GM21737 (cell line): ENCODE results near the gene ST3GAL3.

Source experiments
- ATAC-seq: cut with Tn5 transposase; IDR thresholded peaks from one replicate; pipeline ENCODE4 v1.9.1; 2021; ENCODE audit warnings: mild to moderate bottlenecking, moderate library complexity; ENCODE audit not compliant: unreplicated experiment

ST3GAL3 gene

DNA sequence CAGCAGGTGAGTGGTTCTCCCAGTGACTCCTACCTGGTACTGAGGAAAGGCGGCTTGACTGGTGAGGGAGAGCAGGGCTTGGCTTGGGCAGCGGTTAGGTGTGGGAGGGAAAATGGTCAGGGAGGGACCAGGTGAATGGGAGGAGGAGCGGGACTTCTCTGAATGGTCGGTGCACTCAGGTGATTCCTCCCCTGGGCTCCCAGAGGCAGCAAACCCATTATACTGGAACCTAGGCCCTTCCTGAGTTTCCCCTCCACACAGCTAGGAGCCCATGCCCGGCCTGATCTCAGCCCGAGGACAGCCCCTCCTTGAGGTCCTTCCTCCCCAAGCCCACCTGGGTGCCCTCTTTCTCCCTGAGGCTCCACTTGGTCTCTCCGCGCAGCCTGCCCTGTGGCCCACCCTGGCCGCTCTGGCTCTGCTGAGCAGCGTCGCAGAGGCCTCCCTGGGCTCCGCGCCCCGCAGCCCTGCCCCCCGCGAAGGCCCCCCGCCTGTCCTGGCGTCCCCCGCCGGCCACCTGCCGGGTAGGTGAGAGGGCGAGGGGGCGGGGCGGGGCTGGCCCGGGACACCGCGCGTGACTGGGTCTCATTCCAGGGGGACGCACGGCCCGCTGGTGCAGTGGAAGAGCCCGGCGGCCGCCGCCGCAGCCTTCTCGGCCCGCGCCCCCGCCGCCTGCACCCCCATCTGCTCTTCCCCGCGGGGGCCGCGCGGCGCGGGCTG lies 228.5 kb downstream of the ST3GAL3 start:
- no peak for ATAC-seq

DNA sequence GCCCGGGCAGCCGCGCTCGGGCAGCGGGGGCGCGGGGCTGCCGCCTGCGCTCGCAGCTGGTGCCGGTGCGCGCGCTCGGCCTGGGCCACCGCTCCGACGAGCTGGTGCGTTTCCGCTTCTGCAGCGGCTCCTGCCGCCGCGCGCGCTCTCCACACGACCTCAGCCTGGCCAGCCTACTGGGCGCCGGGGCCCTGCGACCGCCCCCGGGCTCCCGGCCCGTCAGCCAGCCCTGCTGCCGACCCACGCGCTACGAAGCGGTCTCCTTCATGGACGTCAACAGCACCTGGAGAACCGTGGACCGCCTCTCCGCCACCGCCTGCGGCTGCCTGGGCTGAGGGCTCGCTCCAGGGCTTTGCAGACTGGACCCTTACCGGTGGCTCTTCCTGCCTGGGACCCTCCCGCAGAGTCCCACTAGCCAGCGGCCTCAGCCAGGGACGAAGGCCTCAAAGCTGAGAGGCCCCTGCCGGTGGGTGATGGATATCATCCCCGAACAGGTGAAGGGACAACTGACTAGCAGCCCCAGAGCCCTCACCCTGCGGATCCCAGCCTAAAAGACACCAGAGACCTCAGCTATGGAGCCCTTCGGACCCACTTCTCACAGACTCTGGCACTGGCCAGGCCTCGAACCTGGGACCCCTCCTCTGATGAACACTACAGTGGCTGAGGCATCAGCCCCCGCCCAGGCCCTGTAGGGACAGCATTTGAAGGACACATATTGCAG lies 229.3 kb downstream of the ST3GAL3 start:
- ATAC-seq = no peak

DNA sequence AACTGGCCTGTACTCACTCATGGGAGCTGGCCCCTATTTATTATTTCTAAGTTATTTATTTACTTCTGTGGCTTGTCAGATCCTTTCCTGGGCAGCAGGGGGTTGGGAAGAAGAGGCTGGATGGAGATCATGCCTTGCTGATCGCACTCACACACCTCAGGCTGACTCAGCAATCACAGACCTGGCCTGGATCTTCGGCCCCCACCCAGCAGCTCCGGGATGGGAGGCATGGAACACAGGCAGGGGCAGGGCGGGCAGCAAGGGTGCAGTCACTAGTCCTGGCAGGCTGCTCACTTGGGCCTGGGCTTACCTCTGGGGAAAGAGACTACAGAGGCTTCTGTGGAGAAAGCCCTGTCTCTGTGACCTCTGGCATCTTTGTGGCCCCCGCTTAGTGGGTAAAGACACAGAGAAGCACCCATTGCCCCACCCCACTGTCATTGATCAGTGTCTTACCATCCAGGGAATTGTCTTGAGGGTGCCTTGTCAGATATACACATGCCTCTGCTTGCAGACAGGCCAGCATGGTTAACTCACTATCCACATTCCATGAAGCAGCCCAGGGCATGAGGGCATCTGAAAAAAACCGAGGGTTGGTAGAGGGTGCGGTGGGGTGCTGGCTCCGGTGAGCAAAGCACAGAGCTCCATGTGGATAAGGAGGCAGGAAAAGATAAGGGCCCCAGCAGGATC lies 230.0 kb downstream of the ST3GAL3 start:
- no peak for ATAC-seq

DNA sequence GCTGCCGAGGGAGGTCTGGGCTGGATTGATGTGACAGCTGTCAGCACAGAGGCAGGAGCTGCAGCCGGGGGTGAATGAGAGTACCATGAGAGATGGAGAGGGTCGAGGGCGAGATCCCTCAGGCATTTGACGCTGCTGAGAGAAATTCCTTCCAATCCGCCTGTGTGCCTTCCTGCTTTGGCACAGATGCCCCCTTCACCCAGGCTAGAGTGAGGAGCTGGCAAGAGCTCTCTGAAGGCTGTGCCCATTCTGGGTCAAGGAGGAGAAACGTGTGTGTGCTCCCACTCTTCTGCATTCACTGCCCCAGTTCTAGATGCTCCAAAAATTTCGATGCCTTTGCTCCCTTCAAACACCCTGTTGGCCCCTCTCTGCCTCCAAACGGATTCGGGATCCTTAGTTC lies 231.0 kb downstream of the ST3GAL3 start:
- ATAC-seq = no peak

DNA sequence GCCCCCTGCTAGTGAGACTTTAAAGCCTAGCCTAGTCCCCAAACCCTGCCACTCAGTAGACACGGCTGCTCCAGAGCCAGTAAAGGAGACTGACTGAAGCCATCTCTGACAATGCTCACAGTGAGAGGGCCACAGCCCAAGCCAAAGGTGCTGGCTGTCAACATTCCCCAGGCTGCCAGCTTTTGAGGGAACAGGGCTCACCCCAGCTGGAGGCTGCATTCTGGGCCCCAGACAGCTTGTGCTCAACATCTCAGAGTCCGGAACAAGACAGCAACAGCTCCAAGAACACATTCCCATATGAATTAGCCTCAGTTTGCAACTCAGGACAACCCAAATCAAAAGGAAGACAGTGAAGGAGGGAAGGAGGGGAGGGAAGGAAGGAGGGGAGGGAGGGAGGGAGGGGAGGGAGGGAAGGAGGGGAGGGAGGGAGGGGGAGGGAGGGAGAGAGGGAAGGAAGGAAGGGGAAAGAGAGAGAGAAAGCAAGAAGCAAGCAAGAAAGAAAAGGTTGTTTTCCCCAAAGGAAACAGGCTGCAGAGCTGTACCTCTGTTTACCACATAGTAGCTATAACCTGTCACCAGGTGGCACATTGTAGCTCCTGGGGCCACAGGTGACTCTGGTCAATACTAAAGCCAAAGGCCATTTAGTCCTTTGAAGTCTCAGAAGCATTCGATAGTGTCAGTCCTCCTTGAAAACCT lies 231.7 kb downstream of the ST3GAL3 start:
- no peak for ATAC-seq

DNA sequence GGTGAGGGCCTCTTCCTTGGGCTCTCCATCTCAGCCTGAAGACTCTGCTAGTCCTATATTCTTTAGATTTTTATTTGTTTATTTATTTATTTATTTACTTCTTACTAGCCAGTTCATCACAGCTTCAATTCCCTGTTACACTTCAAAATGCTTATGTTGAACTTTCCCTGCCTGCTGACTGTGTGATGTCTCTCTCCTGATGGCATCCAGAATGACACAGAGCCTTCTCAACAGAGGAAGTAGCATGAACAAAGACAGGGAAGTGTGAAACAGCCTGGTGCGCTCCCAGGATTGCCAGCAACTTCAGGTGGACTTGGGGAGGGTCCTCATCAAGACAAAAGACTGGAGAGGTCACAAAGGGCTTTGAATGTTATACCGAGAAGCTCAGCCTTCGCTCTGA lies 235.1 kb downstream of the ST3GAL3 start:
- ATAC-seq = no peak

DNA sequence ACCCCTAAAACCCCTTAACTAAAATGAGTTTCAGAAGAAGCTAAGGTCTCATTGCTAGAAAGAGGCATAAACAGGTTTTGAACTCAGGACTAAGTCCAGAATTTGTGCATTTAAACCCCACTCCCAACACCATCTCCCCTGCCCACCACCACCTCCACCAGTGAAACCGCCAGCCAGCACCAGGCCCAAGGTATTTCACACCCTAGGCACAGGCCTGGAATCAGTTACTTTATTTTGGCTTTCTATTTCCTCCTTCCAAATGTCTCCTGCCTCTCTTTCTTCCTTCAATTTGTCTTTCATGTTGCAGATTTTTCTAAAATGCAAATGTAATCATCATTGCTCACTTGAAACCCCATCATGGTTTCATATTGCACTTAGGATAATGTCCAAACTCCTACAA lies 237.5 kb downstream of the ST3GAL3 start:
- no peak for ATAC-seq

DNA sequence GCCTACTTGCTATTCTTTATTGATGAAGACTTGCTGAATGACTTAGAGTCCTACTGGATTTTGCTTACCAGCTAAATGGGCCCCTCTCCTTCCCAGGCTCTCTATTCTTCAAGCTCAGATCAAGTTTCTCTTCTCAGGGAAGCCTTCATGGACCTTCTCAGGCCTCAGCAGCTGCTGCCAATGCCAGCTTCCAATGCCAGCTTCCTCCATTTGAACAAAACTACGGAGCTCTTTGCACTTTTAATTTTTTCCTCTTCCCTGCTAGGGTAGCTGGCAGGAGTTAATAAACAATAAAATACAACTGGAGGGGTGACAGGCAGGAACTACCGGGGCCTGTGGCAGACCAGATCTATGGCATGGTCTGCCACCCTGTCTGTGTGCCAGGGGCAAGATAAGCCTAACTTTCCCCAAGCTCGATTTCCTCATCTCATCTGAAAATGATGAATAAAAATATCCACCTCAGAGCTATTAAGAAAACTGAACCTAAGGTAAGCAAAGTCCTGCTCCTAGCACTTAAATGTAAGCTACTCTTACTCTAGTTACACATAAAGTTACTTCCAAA lies 238.4 kb downstream of the ST3GAL3 start:
- ATAC-seq = no peak

DNA sequence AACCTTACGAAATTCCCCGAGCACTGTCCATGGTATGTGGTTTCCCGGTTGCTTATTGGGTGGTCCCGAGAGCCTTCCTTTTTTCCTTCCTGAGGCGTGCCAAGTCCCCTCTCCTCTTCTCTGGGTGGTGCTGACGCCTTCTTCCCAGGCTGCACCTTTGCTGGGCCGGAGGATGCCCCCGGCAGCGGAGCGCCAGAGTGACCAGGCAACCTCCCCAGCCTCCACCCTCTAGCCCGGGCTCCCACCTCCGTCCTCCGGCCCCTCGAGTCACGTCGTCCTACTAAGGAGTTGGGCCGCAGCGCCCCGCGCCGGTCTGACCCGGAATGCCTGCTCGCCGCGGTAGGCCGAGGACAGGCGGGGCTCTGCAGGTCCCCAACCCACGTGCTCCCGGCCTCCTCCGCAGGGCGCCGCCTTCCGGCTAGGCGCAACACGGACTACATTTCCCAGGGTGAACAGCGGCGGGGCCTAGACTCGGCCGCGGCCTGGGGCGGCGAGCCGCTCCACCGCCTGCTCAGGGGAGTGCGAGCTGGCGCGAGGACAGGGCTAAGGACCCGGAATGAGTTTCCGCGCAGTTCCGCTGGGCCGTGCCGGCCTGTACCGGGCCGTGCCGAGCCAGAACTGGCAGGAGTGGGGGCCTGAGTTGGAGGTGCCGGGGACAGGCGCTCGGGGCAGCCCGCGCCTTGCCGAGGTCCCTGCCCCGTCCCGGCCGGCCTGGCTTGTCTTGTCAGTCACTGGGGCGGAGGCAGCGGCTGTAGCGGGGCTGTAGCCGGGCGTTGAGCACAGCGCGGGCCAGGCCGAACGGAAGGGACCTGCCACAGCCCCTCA lies 239.1 kb downstream of the ST3GAL3 start, which contains the start of gene IPO13:
TSS of gene IPO13 (plus strand) at position 715 of the 825 bp plus-strand sequence. CDS start 651 bp downstream, outside the sequence.
- peak; percentile 85 for ATAC-seq

DNA sequence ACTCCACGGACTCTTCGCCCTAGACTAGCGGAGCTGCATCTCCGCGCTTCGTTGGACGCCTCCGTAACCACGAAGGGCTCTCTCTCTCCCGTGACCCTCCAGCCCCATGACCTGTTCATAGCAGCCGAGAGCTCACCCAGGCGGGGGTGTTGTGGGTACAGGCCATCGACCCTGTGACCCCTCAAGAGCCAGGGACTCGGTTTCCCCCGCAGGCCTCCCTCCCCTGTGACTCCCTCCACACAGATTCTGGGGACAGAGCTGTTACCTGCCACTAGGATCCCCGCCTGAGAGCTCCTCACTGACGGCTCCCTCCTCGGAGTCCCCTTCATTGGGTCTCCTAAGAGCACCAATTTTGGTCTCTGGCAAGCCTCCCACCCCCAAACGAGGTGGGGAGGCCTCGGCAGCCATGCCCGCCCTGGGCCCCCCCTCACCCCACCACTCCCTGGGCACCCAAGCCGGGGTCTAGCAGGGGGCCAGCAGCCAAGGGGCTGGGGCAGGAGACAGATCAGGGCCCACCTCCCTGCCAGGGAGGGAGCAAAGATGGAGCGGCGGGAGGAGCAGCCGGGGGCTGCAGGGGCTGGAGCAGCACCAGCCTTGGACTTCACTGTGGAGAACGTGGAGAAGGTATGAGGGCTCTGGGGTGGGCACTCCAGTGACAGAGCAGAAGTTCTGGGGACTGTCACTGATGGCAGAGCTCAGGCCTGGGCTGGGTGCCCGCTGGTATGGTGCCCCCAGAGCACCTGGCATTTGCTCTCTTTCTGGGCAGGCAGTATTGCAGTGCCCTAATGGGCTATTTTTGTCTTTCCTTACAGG lies 239.9 kb downstream of the ST3GAL3 start:
- ATAC-seq = peak; percentile 18

DNA sequence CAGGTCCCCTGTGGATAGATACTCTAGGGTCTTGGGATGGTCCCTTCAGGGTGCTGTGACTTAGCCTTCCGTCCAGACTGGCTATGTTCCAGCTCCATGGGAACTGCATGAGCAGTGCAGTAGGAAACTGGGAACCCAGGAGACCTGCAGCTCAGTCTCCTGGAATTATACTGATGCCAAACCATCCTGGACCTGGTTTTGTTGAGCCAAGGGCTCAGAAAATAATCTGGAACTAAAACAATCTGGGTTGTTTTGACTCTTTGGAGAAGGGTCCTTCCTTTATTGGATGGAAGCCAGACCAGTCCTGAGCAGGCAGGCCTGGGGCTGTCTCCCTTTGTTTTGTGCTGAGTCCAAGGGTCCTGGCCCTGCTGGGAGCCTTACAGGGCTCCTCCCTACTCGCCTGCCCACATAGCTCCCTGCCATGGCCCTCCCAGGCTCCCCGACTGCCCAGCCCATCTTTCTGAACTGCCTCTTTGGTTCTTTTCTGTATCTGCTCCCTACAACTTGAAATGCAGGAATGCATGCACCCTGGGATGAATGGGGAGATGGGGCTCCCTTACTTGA lies 240.6 kb downstream of the ST3GAL3 start:
- ATAC-seq = no peak

DNA sequence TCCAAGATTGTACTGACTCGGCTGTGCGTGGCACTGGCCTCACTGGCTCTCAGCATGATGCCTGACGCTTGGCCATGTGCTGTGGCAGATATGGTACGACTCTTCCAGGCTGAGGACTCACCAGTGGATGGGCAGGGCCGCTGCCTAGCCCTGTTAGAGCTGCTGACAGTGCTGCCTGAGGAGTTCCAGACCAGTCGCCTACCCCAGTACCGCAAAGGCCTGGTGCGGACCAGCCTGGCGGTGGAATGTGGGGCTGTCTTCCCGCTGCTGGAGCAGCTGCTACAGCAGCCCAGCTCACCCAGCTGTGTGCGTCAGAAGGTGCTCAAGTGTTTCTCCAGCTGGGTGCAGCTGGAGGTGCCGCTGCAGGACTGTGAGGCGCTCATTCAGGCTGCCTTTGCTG lies 242.3 kb downstream of the ST3GAL3 start:
- ATAC-seq = no peak

DNA sequence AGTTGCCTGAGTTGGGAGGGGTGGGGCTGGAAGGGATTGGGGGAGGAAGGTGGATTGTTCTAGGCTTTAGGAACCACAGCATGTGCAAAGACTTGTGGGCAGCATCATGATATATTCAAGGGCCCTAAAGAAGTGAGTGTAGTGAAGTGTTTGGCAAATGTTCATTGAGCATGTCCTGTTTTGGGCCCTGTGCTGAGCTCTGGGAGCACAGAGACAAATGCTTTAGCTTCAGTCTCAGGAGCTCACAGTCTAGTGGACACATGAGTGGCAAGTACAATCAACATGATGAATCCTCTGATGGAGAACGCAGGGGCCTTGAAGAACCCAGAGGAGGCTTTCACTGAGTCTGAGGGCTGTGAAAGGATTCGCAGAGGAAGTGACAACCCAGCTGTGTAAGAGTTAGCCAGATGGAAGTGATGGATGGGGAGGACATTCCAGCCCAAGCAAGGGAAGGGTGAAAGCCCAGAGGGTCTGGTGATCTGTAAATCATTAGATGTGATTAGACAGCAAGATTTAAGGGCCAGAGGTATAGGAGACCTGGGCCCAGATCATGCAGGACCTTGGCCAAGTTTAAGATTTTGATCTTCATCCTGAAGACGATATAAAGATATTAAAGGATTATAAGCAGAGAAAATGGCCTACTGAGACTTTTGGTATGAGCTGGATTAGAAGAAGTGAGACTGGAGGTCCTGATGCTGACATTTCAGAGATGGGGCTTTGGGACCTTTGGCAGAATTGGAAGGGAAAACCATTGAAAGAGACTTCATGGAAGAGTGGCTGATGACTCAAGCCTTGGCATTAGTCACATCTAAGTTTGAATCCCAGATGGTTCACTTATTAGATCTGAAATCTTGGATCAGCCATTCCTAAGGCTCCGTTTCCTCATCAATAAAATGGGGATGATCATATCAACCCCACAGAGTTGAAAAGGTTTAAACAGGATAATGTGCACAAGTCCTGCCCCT lies 244.0 kb downstream of the ST3GAL3 start:
- no peak for ATAC-seq

DNA sequence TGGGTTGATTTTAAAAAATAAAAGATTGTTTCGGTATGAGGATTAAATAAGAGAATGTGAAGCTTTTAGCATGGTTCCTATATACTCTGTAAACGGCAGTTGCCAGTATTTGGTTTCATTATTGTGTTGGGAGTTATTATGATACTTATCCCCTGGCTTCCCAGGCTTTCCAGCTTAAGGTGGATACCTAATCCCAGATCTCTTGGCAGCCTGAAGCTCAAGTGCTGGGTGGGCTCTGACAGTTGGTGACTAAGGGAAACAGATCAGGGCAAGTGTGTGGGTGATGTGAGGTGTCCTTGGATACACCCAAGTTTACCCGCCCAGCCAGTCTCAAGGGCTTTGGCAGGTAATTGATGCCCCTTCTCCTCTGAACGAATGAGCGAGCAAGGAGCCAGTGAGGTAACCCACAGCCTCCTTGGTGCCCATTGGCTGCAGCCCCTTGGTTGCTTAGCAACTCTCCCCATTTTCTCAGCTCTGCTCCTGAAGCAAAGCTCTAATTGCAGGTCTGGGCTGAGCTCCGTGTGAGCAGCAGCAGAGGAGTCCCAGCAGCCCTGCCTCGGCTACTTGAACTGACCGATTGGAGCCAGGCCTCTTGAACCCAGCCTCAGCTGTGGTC lies 245.5 kb downstream of the ST3GAL3 start:
- ATAC-seq = no peak

DNA sequence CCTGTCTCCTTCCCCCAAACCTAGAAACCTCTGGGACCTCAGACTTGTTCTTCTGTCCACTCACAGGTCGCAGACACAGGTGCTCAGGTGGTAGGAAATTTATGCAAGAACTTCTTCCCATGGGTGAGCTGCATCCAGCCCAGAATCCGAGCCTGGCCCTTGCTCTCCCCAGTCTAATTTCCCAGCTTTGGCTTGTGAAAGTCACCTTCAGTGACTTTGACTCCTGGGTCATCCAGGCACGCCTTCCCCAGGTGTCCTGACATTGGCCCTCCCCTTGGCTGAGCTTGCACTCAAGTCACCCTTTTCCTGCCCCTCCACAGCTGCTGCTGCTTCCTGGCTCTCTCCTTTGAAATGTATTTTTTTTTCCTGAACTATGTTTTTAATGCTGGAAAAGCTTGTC lies 246.0 kb downstream of the ST3GAL3 start:
- ATAC-seq = no peak

DNA sequence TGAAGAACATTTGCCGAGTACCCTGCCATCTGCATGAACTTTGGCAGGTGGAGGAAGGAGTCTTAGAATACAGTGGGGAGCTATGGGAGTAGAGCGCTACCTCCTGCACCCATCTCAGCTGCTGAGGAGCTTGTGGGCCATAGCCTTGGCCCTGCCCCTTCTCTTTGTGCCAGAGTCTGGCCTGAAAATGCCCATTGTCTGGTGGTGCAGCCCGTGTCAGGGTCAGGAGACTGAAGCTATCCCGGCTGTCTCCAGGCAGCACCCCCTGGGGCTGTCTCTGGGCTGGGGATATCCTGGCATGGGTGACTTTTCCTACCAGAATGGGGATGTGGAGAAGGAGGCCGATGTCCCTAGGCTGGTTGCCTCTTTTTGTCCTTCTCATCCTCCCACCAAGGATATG lies 246.7 kb downstream of the ST3GAL3 start:
- ATAC-seq = no peak

DNA sequence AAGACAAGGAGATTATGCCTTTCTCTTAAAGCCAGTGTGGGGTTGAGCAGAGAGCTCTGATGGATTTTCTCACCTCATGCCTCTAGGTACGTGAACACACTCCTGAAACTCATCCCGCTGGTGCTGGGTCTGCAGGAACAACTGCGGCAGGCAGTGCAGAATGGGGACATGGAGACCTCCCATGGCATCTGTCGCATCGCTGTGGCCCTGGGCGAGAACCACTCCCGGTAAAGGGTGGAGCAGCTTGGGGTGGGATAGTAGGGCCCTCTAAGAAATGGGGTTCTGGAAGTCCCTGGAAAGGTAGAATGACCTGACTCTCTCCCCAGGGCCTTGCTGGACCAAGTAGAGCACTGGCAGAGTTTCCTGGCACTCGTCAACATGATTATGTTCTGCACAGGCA lies 248.9 kb downstream of the ST3GAL3 start:
- no peak for ATAC-seq
